ENCODE measurements around the gene GNL3.

Gene GNL3

DNA sequence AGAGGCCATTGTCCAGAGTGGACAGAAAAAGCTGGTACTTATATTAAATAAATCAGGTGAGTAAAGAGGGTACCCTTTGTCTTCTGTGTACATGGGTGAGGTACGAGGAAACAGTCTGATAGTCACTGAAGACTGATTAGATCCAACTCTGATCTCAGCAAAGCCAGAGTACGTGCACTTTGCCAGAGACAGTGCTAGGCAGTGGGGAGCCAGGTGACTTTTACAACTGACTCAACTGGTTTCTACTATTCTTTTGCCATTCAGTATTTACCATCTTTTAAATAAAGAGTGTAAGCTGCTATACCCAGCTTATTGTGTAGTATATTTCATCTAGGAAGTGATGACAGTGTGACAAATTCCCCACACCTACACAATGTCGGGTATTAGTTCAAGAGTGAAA lies 3.3 kb downstream of the GNL3 start:
- DNase-seq: no peak

DNA sequence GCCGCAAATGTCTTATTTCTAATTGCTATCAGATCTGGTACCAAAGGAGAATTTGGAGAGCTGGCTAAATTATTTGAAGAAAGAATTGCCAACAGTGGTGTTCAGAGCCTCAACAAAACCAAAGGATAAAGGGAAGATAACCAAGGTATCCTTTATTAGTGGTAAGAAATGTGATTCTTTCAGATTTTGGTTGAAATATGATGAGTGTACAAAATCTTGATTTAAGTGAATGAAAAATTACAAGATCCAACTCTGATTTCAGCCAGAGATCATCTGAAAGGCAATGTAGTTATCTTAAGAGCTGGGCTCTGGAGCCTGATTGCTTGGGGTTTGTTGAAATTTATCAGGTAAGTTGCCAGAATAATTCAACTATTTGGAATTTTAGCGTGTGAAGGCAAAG lies 4.7 kb downstream of the GNL3 start:
- no peak for DNase-seq

DNA sequence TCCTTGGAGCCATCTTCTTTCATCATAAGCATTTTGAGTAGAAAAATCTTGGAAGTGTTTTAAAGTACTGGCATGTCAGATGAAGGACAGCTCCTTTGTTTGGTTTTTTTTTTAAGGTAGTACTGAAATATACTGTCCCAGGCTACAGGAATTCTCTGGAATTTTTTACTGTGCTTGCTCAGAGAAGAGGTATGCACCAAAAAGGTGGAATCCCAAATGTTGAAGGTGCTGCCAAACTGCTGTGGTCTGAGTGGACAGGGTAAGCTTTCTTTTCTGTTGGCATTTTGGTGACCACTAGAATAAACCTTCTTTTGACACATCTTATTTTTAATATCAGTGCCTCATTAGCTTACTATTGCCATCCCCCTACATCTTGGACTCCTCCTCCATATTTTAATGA lies 7.2 kb downstream of the GNL3 start:
- DNase-seq: no peak

DNA sequence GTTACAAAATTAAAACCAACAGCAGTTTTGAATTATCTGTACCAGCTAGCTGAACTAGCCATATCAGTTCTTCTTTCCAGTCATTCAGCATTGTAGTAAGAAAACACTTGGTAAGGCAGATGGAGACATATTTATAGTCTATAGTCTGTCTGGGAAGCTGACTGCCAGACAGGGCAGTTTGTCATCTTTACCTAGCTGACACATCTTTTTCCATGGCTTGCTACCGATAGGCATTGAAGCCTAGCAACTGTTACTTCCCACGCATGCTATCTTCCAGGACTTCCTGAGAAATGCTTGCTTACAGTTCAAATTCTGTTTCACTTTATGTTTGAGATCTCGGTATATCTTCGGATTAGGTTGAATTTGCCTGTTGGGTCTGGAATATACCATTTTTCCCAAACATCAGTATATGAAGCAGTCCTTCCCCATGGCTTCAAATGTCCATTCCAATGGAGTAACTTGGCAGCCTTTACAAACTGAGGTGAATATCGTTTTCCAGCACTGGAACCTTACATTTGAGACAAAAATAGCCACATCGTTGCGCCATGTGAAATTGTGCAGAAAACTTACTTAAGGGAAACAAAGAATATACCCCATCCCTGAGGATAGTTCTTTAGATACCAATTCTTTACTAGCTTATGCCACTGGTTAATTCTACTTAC lies 8.8 kb downstream of the GNL3 start:
- DNase-seq: no peak

DNA sequence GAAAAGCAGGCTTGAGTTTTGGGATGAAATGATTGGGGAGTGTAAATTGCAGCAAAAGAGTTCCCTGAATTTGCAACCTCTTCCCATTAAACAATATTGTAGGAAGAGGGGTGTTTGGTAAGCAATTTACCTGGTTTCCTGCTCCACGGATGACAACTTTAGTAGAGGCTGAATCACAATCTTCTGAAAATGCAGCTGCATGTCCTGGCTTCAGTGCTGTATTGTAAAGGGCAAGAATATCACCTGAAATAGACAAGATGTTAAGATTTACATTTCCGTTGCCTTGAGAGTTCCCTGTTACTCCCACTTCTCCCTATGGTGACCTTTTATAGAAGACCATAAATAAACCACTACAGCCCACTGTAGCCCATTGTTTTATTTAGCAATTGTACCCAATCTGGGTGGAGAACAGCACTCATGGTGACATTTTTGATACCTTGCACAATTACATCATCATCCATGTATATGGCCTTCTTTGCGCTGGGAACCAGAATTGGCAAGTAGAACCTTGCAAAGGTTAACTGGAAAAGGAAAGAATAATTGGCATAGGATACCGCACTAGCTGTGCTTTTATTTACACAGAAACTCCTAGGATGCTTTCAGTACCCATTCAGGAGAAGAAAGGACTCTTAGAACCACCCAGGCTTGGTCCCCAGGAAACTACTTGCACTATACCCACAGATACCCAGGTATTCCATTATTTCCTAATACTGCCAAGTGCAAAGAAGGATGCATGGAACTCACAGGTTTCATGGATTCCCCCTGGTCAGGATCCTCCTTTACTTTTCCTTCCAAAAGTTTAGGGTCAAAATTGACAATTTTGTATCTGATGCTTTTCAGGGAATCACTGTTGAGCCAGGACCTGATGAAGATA lies 10.2 kb downstream of the GNL3 start:
- DNase-seq: no peak

DNA sequence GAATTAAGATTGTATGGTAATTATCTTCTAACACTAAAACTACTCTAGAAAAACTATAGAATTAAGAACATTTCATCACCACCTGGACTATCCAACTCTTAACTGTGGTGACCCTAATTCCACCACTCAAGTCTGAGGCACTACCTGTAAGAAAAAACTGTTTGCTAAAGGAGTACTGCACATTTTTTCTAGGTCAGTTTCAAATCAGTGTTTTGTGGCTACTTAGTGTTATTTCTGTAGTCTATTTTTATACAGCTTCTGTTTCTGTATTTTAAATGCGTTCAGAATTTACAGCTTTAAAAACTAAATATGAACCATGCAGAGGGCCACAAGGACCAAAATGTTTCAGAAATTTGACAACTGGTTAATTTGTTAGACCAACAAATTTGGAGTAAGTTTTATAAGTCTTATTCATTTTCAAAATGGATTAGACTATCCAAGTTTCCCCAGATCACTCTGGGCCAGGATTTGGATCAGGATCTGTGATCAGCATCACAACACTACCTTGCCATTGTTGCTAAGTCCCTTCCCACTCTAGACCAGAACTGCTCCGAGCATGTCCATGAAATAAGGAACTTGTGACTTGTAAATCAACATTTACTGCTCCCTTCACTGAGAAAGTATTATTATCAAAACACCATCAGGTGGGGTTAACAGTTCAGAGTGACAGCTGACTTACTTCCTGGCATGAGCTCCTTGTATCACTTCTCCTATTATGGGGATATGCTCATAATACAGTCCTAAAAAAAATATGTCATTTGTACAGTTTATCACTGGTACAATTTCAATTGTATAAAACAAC lies 11.2 kb downstream of the GNL3 start:
- no peak for DNase-seq

DNA sequence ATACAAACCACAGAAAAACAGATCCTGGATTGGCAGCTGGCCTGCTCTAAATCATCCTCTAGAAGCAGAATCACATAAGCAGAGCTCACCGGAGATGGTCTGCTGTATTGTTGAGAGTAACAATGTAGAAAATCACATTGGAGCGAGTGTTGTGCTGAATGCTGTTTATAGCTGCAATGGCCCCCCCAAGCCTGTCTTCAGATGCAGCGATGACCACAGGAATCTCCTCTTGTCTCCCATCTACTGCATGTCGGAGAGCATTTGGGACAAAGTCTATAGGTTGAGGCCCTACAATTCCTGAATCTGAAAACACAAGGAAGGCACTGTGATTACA lies 11.8 kb downstream of the GNL3 start:
- DNase-seq: no peak

DNA sequence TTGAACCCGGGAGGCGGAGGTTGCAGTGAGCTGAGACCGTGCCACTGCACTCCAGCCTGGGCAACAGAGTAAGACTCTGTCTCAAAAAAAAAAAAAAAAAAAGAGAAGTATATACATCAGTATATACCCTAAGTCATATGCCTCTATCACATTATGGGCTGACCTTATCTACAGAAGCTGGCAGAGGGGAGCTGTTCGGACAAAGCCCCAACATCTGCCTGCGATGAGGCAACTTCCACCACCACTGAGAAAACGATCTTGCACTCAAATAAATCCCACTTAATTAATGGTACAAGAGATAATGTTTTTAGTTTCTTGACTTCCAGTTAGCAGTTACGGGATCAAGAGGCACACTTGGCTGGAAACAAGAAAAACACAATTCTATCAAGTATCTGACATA lies 17.5 kb downstream of the GNL3 start:
- no peak for DNase-seq

DNA sequence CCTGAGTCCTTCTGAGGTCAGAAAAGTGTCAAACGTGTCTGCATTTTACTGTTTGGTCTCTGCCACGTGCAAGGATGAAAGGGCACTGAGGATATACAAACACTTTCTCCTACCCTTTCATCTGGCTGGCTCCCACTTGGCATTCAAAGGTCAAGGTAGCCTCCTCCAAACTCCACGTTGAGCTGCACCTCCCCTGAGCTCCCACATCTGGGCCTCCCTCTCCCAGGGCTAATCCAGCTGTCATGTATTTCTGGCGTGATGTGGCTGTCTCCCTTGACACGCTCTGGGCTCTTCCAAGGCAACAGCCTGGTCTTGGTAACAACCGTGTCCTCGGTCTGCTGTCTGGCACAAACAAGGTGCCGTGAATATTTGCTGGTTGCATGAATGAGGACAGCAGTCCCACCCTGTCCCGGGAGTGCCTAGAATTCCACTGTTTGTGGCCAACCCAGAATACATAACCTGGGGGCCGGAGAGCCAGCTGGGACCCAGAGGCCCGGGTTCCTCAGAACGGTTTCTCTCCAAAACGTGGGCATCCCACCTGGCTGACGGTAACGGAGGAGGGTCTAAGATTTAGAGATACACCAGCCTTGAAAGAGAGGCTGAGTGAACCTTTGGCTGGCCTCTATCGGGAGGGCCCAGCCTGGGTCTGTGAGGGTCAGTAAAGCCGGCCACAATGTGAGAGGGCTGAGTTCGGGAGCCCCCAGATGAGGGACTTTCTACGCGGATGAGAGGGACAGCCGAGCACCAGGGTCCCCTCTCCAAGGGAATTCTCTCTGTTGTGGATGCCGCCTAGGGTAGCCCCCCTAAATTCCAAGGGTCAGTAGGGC lies 19.0 kb downstream of the GNL3 start:
- DNase-seq: peak in 1 of 2 experiments; percentile 31

DNA sequence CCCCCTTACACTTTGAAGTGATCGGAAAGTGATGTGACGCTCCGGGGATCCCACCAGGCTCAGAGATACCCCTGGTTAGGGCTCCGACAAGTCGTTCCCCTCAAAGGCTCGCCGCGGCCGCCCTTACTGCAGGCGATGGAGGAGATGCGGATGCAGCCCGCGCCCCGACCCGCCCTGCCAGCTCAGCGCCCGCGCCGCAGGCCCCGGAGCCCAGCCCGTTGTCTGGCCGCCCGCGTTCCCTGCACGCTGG lies 19.5 kb downstream of the GNL3 start:
- no peak for DNase-seq

DNA sequence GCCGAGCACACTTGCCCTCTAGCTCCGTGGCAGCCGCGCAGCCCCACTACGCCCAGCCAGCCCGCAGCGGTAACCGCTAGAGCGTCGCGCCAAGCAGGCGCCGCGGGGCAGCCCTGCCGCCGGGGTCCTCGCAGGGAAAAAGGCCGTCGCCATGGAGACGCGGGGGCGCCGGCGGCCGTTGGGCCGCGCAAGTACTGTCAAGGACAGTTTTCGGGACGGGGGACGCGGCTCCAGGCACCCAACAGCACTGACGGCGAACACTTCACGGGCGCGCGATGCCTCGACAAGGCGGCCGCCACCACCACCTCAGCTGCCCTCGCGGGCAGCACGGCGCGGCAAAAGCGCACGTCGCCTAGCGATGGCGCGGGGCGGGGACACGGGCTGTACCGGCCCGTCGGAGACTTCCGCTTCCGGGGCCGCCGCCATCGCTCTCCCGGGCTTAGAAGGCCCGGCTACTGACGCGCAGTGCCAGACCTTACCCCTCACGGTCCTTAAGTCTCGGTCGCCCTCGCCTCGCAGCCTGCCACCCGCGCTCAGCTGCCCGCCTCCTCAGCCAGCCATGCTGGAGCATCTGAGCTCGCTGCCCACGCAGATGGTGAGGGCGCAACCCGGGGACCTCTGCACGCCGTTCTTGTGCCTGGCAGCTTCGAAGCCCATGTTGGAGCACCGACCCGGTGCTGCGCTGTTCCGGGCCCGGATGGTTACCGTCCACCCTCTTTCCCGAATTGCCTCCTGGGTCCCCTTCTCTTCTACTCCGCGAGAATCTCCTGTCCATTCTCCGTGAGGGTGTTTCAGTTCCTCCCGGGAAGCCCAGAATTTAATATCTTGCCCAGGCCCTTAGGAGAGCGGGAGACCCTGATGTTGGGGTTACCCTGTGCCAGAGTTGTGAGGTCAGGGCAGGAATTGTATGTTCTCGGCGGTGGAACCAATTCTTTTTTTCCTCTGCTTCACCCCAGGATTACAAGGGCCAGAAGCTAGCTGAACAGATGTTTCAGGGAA lies 20.2 kb downstream of the GNL3 start, which contains the start of the genes GLT8D1 and SPCS1:
TSS of gene GLT8D1 (minus strand) at position 104 of the 999 bp plus-strand sequence. CDS start 5,331 bp downstream, outside the sequence.
TSS of gene SPCS1 (plus strand) at position 419 of the 999 bp plus-strand sequence. CDS start at position 560, 141 bp downstream.
- peak; percentile 76 to 82 for DNase-seq

DNA sequence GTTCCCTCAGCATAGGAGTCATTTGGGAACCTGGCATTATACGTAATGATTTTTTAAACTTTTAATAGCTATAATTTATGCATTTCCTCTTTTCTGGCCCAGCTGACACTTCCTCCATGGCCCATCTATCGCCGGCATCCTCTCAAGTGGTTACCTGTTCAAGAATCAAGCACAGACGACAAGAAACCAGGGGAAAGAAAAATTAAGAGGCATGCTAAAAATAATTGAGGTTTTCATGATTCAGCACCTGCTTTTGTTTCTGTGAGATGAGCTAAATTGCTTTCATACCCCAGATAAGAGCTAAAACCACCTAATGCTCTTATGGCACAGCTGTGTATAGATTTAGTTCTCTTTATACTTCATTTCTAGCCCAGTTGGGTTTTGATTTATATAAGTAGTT lies 21.8 kb downstream of the GNL3 start:
- DNase-seq: no peak

DNA sequence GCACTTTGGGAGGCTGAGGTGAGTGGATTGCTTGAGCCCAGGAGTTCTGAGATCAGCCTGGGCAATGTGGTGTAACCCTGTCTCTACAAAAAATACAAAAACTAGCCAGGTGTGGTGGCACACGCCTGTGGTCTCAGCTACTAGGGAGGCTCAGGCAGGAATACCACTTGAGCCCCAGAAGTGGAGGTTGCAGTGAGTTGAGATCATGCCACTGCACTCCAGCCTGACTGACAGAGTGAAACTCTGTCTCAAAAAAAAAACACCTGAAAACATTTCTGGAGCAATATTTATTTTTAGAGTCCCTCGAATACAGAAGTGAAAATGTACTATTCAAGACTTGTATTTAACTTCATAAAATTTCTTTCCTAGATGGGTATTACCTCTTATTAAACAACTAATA lies 24.7 kb downstream of the GNL3 start:
- DNase-seq: no peak

DNA sequence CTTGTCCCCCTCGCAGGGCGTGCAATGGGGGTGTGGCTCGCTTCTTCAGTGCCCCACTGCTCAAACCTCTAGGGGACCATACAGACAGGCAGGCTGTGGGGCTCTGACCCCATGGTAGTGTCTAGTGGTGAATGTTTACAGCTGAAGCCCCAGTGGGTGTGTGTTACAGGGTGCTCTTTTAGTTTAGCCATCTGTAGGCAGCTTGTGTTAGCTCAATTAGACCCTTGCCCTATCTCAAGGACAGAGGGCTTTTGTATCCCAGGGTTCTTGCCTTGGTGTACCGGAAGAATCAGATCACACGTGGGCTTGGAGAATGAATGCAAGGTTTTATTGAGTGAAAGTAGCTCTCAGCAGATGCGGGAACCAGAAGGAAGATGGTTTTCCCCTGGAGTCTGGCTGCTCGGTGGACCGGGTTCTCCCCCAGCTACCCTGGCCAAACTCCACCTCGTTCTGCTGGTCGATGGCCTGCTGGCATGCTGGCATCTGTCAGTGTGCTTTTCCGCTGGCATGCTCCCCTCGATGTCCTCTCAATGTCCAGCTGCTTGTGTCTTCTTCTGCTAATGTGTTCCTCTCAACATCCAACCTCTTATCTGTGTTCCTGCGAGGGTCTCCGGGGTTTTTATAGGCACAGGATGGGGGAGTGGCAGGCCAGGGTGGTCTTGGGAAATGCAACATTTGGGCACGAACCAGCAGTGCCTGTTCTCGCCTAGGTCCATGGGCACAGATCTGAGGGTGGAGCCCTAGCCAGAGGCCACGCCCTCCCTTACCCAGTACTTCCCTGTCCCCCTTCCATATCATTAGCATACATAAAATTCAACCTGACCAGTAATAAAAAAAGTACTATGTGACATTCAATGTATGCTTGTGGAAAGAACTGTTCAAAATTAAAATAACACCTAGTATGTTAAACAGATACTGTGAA lies 26.7 kb downstream of the GNL3 start:
- DNase-seq: no peak

DNA sequence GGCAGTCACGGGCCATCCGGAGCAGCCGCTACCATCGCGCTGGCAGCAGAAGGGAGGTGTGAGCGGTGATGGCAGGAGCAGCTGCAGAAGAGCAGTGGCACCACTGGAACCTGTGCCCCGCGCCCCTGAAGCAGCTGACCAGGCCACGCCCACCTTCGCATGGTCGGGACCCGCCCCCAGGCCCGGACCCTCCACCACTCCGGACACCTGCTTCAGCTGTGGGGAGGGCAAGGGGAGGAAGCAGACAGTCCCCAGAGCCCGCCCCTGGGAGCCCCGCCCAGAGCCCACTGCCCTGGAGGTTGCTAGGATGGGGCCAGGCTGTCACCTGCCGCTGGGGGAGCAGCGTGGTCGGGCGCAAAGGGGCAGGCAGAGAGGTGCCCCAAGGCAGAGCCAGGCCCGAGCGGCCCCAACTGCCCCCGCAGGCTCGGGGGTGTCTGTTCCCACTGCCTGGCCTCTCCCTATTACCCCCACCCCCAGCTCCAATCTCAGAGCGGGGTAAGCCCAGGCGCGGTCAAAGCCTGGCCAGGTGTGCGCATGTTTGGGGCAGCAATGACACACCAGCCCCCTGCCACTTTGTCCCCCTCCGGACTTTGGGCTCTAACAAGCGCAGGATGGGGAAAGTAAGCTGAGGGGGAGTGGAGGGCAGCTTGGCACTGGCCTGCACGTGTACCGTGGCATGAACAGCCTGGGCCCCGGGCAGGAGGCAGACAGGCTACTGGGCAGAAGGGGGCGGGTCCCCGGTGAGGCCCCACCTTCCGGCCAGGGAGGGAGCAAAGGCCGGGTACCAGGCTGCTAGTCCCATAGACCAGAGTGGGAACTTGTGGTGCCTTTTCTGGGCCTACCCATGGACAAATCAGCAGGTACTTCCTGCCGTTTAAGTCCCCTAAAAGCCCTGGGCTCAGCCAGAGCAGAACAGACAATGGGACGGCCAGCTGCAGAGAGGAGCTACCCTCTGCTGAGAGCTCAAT lies 28.8 kb downstream of the GNL3 start:
- no peak for DNase-seq

DNA sequence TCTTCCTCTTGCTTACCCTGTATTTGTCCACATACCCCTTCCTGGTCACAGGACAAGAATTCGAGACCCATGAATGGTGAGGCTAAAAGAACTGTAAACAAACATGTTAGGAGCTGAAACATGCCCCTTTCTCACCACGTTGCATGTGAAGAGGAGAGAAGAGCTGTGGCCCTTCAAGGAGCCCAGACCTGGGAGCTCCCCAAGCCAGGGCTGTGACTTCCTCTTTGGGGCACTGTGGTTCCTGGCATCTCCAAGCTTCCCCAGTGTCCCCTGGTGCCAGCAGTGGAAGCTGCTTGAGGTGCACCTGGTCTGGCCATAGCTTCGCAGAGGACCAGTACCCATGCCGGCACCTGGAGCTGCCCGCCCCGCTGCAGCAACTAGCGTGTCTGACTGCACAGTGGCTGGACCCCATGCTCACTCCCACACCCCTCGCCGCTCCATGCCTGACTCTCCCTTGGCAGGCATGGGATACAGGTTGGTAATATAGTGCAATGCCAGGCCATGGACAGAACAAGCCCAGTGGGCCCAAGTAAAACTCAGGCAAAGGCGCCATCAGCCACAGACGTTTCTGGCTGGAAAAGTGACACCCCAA lies 30.0 kb downstream of the GNL3 start:
- DNase-seq: no peak

DNA sequence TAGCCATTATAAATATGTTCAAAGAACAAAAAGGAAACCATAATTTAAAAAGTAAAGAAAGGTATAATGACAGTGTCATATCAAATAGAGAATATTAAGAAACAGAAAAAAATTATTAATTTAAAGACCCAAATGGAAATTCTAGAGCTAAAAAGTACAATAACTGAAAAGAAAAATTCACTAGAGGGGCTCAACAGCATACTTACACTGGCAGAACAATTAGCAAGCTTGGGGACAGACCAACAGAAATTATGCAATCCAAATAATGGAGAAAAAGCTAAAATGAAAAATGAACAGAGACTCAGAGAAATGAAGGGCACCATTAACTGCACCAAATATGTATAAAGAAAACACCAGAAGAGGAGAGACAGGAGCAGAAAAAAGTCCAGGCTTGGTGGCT lies 33.8 kb downstream of the GNL3 start:
- no peak for DNase-seq

DNA sequence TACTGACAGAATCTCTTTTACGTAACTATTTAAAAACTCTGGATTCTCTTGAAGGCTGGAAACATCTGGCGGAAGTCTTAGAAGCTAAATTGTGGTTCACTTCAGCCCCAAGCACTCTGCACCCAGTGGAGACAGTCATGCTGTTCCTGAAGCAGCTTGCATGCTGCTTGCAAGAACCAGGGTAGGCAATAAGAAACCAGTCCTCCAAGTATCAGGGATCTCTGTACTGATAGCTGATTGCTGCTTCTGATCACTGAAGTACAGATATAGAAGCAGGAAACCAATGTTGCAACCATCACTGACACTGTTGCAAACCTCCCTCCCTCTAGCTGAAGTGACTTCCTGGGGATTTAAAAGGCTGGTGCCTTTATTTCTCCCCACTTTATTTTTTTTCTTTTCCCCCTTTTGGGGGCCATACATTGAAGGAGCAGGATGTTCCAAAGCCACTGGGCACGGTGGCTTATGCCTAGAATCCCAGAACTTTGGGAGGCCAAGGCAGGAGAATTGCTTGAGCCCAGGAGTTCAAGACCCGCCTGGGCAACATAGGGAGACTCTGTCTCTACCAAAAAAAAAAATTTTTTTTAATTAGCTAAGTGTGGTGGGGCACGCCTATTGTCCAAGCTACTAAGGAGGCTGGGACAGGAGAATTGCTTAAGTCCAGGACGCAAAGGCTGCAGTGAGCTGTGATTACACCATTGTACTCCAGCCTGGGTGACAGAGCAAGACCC lies 35.3 kb downstream of the GNL3 start:
- no peak for DNase-seq

All from SHP77 (cell line).